Ishikawa (cell line): ENCODE measurements around the gene DIPK1C.

ENCODE experiments used
- CEBPB ChIP-seq: IDR thresholded peaks from 2 replicates; pipeline ENCODE4 v1.6.1; 2012
- CREB1 ChIP-seq: IDR thresholded peaks from 2 replicates; pipeline ENCODE4 v1.6.1; 2012; ENCODE audit warnings: low read depth
- EGR1 ChIP-seq: IDR thresholded peaks from 2 replicates; pipeline ENCODE4 v1.6.1; 2012
- EP300 ChIP-seq: IDR thresholded peaks from 2 replicates; pipeline ENCODE4 v1.6.1; 2012; ENCODE audit warnings: borderline replicate concordance
- FOXM1 ChIP-seq: IDR thresholded peaks from 2 replicates; pipeline ENCODE4 v1.6.1; 2012; ENCODE audit warnings: low read depth, borderline replicate concordance
- MAX ChIP-seq: IDR thresholded peaks from 2 replicates; pipeline ENCODE4 v1.6.1; 2012
- NFIC ChIP-seq: IDR thresholded peaks from 2 replicates; pipeline ENCODE4 v1.6.1; 2012
- RAD21 ChIP-seq: IDR thresholded peaks from 2 replicates; pipeline ENCODE4 v1.6.1; 2012; ENCODE audit warnings: low read depth
- REST ChIP-seq: IDR thresholded peaks from 2 replicates; pipeline ENCODE4 v1.6.1; 2012; ENCODE audit warnings: low read depth, mild to moderate bottlenecking
- TAF1 ChIP-seq: IDR thresholded peaks from 2 replicates; pipeline ENCODE4 v1.6.1; 2012; ENCODE audit warnings: low read depth, mild to moderate bottlenecking
- TCF12 ChIP-seq: IDR thresholded peaks from 2 replicates; pipeline ENCODE4 v1.6.1; 2012; ENCODE audit warnings: low read depth
- TEAD4 ChIP-seq: IDR thresholded peaks from 2 replicates; pipeline ENCODE4 v1.6.1; 2012
- USF1 ChIP-seq: IDR thresholded peaks from 2 replicates; pipeline ENCODE4 v1.6.1; 2012
- YY1 ChIP-seq: IDR thresholded peaks from 2 replicates; pipeline ENCODE4 v1.6.1; 2012; ENCODE audit warnings: low read depth
- ZBTB7A ChIP-seq: IDR thresholded peaks from 2 replicates; pipeline ENCODE4 v1.6.1; 2012; ENCODE audit warnings: low read depth

DIPK1C gene

GRCh38 chr18:74399091-74399887 lies 57.8 kb downstream of the DIPK1C start:
- TF ChIP-seq USF1, result no peak

GRCh38 chr18:74397572-74397971 lies 59.5 kb downstream of the DIPK1C start:
- TF ChIP-seq REST (no peak), CREB1 (no peak), USF1 (no peak), MAX (no peak), TCF12 (no peak), TAF1 (no peak), CEBPB (no peak), FOXM1 (no peak), TEAD4 (no peak), NFIC (no peak), EP300 (no peak), ZBTB7A (no peak), RAD21 (no peak), YY1 (no peak), EGR1 (no peak)

GRCh38 chr18:74396171-74397169 lies 60.6 kb downstream of the DIPK1C start:
- TF ChIP-seq TAF1 (no peak), MAX (no peak)

GRCh38 chr18:74395648-74396154 lies 61.4 kb downstream of the DIPK1C start:
- TF ChIP-seq YY1 (no peak), MAX (no peak), FOXM1 (no peak), TCF12 (no peak), NFIC (no peak), TEAD4 (no peak), TAF1 (no peak), CREB1 (no peak), USF1 (no peak), REST (no peak), CEBPB (no peak)

GRCh38 chr18:74395006-74395405 lies 62.1 kb downstream of the DIPK1C start:
- TF ChIP-seq MAX (no peak), TCF12 (no peak), TEAD4 (no peak), YY1 (no peak), REST (no peak), NFIC (no peak), RAD21 (no peak), USF1 (no peak), CREB1 (no peak), EP300 (no peak)
